SU-DHL-6 (cell line): ENCODE results near the gene EIF4H.

ENCODE experiments used
- H2AFZ ChIP-seq: fragments of 200-600 bp; sonication (generic); 2 replicates; pipeline ENCODE4 v1.6.1; 2014; ENCODE audit warnings: low read depth, mild to moderate bottlenecking, moderate library complexity, mixed read lengths, antibody characterized with exemption, low read length; ENCODE audit not compliant: severe bottlenecking
- H3F3A ChIP-seq: fragments of 200-600 bp; shearing (Covaris generic); 2 replicates; pipeline ENCODE4 v1.6.0; 2016; ENCODE audit warnings: antibody characterized with exemption, mild to moderate bottlenecking; ENCODE audit not compliant: insufficient read depth
- H3K27ac ChIP-seq: fragments of 200-600 bp; sonication (generic); 2 replicates; pipeline ENCODE4 v1.5.1; 2016; ENCODE audit warnings: low read depth, mild to moderate bottlenecking, low read length, moderate library complexity, mixed read lengths
- H3K27me3 ChIP-seq: fragments of 200-600 bp; sonication (generic), shearing (Covaris generic); 2 replicates; pipeline ENCODE4 v1.6.0; 2014; ENCODE audit warnings: mild to moderate bottlenecking, low read length
- H3K36me3 ChIP-seq: fragments of 200-600 bp; sonication (generic); 2 replicates; pipeline ENCODE4 v1.6.1; 2014; ENCODE audit warnings: mild to moderate bottlenecking, low read length, mixed read lengths
- H3K4me2 ChIP-seq: fragments of 300-600, 200-600 bp; shearing (Covaris generic), sonication (generic); 2 replicates; pipeline ENCODE4 v1.6.0; 2014; ENCODE audit warnings: low read length, low read depth, mild to moderate bottlenecking; ENCODE audit not compliant: poor library complexity, severe bottlenecking
- H3K4me3 ChIP-seq: fragments of 200-600 bp; sonication (generic); 2 replicates; pipeline ENCODE4 v1.5.1; 2014; ENCODE audit warnings: antibody characterized with exemption, low read length, mild to moderate bottlenecking, mixed read lengths; ENCODE audit not compliant: insufficient read depth, poor library complexity, severe bottlenecking
- H3K79me2 ChIP-seq: fragments of 200-600 bp; sonication (generic); 2 replicates; pipeline ENCODE4 v1.6.1; 2014; ENCODE audit warnings: mild to moderate bottlenecking, low read length, moderate library complexity; ENCODE audit not compliant: insufficient read depth
- H3K9ac ChIP-seq: fragments of 200-600 bp; sonication (generic); 2 replicates; pipeline ENCODE4 v1.7.0; 2014; ENCODE audit warnings: mild to moderate bottlenecking, low read length
- H3K9me2 ChIP-seq: fragments of 200-600 bp; sonication (generic); replicated peaks from 2 replicates; pipeline ENCODE4 v1.6.1; 2014; ENCODE audit warnings: low read length; ENCODE audit not compliant: insufficient read depth
- H3K9me3 ChIP-seq: fragments of 200-600 bp; sonication (generic); 2 replicates; pipeline ENCODE4 v1.6.1; 2014; ENCODE audit warnings: low read length, mixed read lengths; ENCODE audit not compliant: insufficient read depth
- H4K20me1 ChIP-seq: fragments of 200-600 bp; sonication (generic); 2 replicates; pipeline ENCODE4 v1.6.1; 2014; ENCODE audit warnings: low read depth, mild to moderate bottlenecking, antibody characterized with exemption, low read length, moderate library complexity, mixed read lengths
- CTCF ChIP-seq: fragments of 200-600 bp; sonication (generic); IDR thresholded peaks from one replicate; pipeline ENCODE4 v1.5.1; 2017; ENCODE audit warnings: antibody characterized with exemption, mild to moderate bottlenecking, low read length, moderate library complexity; ENCODE audit not compliant: insufficient read depth, poor library complexity, severe bottlenecking
- EZH2phosphoT487 ChIP-seq: fragments of 200-600 bp; sonication (generic), shearing (Covaris generic); conservative IDR thresholded peaks from 2 replicates; pipeline ENCODE4 v1.6.1; 2018; ENCODE audit warnings: mild to moderate bottlenecking, antibody characterized with exemption, low read length, moderate library complexity, mixed read lengths

The EIF4H gene

DNA sequence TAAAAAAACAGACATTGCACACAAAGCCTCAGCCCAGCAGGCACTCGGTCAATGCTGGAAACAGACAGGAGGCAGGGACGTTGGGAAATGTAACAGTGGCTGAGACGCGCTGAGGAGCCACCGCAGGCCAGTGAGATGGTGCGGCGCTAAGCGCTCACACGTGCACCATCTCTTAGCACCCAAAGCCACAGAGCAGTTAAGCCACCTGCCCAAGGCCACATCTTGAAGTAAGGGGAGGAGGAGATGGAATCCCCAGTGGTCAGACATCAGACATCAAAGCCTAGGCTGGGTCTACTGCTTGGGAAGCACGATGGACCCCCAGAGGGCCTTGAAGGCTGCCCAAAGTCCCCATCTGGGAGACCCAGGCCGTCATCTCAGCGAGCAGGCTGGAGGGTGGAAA is 51.2 kb downstream of the EIF4H start:
- no peak for TF ChIP-seq EZH2phosphoT487
- no peak for TF ChIP-seq CTCF
- Histone ChIP-seq H3K79me2 (no peaks in the 10 kb centered on the region), H3K4me3 (no peak overlapping the region), H3K9me3 (no peaks in the 10 kb centered on the region), H3K4me2 (no peak overlapping the region), H3F3A (peaks cover 6% of the 10 kb centered on the region; the same call in 1 of the 2 replicates), H3K36me3 (0 out of 2 replicates have a peak, but pooled peaks cover 3% of the 10 kb centered on the region), H4K20me1 (no peaks in the 10 kb centered on the region), H3K27ac (no peak overlapping the region), H3K9me2 (no peaks in the 10 kb centered on the region), H3K27me3 (no peaks in the 10 kb centered on the region), H3K9ac (no peak overlapping the region), H2AFZ (no peak overlapping the region)

- H3K27ac ChIP-seq = no peak overlapping the region
These were observed 52.5 kb downstream of the EIF4H start for GRCh38 chr7:74226633-74227032.

DNA sequence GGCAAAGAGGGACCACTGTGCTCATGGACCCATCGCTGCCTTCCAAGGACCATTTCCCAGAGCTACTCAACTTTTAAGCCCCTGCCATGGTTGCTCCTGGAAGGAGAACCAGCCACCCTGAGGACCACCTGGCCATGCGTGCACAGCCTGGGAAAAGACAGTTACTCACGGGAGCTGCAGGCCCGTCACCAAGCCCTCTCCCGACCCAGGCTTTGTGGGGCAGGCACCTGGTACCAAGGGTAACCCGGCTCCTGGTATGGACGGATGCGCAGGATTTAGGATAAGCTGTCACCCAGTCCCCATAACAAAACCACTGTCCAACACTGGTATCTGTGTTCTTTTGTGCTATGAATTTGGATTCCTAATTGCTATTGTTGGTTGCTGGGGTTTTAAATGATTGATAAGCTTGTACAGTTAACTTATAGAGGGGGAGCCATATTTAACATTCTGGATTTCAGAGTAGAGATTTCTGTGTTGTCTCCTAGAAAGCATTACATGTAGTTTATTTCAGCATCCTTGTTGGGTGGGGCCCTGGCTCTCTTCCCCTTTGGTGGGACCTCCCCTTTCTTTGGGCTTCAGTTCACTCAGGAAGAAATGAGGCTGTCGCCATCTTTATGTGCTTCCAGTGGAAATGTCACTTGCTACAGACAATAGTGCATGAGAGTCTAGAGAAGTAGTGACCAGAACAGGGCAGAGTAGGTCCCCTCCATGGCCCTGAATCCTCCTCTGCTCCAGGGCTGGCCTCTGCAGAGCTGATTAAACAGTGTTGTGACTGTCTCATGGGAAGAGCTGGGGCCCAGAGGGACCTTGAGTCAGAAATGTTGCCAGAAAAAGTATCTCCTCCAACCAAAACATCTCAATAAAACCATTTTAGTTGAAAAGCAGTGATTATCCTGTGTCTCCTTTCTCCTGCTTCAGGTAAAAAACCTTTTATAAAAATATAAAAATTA is 55.1 kb downstream of the EIF4H start:
- Histone ChIP-seq H2AFZ (no peak overlapping the region), H3K4me3 (no peak overlapping the region), H4K20me1 (no peaks in the 10 kb centered on the region), H3K9ac (no peak overlapping the region), H3K4me2 (no peak overlapping the region), H3K36me3 (peaks cover 12% of the 10 kb centered on the region), H3F3A (0 out of 2 replicates have a peak, but pooled peaks cover 8% of the 10 kb centered on the region), H3K9me3 (no peaks in the 10 kb centered on the region), H3K27me3 (no peaks in the 10 kb centered on the region), H3K9me2 (no peaks in the 10 kb centered on the region), H3K79me2 (no peaks in the 10 kb centered on the region), H3K27ac (no peak overlapping the region)
- TF ChIP-seq CTCF = no peak
- TF ChIP-seq EZH2phosphoT487 = no peak

More at GRCh38 chr7:74226633-74227032, 52.5 kb downstream of the EIF4H start:
- Histone ChIP-seq H3K79me2 (no peaks in the 10 kb centered on the region), H3K9me3 (no peaks in the 10 kb centered on the region), H3K27me3 (no peaks in the 10 kb centered on the region), H3K4me3 (no peak overlapping the region), H3F3A (peaks cover 10% of the 10 kb centered on the region; the same call in 1 of the 2 replicates), H4K20me1 (no peaks in the 10 kb centered on the region), H3K36me3 (peaks cover 3% of the 10 kb centered on the region), H3K9ac (no peak overlapping the region), H3K9me2 (no peaks in the 10 kb centered on the region), H2AFZ (no peak overlapping the region), H3K4me2 (no peak overlapping the region)
- no peak for TF ChIP-seq CTCF
- TF ChIP-seq EZH2phosphoT487 = no peak
